ENCODE results near the gene PORCN.

PORCN gene

DNA sequence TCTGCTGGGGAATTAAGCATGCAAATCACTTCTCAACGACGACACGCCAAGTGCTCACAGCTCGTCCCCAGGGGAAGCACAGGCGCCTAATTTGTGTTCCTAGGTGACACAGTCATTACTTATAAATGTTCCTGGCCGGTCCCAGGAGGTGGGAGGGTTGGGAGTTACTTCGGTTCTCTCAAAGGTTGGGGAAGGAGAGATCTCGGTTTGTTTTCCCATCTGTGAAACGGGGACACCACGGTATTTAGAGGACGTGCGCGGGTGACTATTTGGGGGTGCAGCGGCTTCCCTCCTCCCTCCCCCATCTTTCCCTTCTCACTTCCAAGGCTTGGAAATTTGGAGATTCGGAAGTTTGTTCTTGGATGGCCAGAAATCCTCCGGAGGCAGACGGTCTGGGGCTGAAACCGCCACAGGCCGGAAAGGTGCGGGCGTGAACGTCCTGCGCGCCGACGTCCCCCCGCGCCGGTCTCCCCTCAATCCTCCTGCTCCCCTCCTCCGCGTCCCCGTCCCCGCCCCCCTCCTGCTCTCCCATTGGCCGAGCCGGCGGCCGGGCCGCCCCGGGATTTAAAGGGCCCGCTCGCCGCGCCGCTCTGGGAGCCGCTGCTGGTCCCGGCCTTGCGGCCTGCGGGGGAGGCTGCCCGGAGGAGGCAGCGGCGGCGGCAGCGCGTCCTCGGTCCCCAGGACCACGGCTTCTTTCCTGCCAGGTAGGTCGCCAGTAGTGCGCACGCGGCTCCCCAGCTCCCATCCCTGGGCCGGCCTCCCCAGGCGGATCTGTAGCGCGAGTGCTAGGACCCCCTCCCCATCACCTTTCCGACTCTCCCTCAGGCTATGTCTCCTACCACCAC, at the start of gene PORCN:
Gene PORCN (plus strand): TSS at position 593 of the 845 bp plus-strand sequence. CDS start 829 bp downstream, outside the sequence.
- peak; percentile 36 to 52 for DNase-seq

DNA sequence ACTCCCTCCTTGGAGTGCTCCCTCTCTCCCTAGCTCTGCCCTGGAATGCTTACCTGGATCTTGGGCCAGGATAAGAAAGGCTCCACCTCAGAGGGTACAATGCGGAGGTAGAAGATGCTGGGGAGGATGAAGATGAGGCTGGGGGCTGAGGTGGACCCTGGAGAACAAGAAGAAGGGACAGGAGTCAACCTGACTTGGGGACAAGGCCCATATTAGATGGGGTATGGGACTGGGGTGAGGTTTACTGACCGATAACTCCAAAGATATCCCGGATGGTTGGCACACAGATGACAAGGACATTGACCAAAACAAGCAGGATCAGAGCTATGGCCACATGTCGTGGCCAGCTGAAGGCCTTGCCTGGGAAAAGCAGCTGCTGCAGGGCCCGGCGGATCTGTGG, 49.3 kb upstream of the PORCN start:
- no peak for DNase-seq

DNA sequence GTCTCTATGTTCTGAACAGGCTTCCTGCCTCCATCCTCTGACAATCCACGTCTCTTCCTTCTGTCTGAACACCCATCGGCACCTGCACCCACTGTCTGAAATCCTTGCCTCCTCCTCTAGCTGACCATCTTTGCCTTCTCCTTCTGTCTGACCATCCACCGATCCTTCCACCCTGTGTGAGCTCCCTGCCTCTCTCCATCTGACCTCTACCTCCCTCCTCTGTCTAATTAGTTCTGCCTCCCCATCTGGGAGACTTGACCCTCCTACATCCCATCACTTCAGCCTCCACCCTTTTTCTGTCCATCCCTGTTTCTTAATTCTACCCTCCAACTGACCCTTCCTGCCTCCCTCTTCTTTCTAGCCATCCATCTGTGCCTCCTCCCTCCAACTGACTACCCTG, 48.8 kb upstream of the PORCN start:
- no peak for DNase-seq

DNA sequence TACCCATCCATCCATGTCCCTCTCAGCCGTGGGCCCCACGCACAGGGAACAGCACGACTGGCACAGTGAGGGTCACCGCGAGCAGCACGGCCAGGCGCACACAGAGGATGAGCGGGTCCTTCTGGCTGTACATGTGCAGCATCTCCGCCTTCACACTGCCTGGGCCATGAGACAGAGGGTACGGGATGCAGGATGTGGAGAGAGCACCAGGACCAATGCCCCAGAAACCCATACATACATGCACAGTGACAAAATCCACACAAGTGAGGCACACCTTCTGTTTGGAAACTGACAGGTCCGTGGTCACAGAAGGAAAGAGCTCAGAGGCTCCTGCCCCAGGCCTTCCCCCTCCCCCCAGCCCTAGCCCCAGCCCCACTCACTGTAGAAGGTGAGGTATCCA, 48.2 kb upstream of the PORCN start:
- DNase-seq = no peak

DNA sequence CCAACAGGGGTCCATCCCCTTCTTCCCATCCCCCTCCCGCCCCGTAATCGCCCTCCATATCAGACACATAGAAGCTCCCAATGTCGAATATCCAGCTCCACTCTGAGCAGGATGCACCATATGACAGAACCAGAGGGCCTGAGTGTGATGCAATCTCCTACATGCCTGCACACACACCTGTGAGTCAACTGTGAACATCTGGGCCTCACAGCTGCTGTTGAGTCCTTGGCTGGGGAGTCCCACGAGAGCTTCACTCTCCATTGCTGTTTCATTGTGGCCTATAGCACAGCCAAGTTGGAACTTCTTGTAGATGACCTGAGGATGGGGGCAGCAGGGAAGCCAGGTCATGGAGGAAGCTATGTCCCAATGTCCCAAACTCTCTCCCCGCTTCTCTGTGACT, 47.0 kb upstream of the PORCN start:
- DNase-seq = no peak

DNA sequence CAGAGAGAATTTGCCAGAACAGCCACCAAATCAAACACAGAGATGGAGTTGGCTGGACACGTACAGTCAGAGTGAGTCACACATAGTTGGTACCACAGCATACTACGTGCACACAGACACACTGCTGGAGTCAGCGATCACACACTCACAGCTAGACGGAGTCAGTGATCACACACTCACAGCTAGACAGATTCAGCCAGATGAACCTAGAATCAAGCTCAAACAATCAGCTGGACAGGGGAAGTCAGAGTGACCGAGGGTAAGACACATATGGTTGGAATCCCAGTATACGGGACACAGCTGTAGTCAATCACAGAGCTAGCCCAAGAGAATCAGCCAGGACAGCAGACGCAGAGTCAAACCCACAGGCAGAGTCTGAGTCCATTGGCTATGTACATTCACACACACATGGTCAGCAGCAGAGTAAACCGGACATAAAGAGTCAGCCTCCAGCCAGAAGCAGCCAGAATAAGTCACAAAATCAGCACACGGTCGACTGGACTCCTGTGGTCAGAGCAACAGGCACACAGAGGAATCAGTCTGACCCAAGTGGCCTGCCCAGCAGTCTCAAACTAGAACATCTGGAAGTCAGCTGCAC, 43.4 kb upstream of the PORCN start:
- no peak for DNase-seq

DNA sequence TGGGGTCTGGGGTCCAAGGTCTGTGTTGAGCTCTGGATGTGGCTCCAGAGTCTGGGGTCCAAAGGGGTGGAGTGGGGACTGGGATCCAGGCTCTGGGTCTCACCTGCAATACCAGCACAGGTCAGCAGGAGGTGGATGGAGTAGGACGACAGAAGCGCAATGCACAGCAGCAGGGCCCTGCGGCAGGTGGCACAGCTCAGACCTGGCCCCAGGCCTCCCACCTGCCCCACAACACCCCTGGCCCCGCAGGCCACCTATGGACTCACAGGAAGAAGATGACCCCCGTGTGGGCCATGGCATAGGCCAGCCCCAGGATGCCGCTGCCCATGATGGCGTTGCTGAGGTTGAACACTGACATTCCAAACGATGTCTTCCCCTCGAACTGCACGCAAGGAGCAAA, 42.1 kb upstream of the PORCN start:
- DNase-seq = no peak

DNA sequence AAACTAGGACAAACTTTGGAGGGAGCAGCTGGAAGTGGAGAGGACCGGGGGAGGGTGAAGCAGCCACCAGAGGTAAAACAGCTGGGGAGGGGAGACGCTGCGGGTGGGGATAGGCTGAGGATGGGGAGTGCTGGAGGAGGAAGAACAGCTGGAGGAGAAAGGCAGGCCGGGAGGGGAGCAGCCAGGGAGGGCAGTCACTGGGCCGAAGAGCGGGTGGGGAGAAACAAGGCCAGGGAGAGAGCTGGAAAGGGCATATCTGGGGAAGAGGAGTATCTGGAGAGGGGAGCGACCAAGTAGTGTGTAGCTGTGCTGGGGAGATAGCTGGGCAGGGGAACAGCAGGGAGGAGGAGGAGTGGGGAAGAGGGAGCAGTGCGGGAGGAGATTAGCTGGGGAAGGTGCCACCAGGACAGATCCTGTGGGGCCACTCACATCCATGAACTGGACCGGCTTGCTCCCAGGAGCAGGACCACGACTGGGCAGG, 41.5 kb upstream of the PORCN start:
- DNase-seq = no peak

DNA sequence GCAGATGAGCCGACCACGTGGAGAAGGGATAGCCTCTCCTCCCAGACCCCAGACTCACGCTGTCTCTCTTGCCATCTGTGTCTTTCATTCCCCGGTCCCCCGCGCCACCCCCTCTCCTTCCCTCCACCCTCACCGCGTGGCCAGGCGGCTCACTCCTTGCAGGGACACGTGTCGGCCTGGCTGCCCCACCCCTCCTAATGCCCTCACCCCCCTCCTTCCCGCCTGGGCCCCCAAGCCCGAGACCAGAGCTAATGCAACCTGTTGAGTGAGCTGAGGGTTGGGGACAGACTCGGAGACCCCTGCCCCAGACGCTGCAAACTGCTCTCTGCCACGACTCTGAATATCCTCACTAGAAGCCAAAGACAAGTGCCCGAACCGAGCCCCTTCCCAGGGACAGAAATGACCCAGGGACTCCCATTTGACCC, 40.5 kb upstream of the PORCN start:
- DNase-seq = peak; percentile 18 to 31

DNA sequence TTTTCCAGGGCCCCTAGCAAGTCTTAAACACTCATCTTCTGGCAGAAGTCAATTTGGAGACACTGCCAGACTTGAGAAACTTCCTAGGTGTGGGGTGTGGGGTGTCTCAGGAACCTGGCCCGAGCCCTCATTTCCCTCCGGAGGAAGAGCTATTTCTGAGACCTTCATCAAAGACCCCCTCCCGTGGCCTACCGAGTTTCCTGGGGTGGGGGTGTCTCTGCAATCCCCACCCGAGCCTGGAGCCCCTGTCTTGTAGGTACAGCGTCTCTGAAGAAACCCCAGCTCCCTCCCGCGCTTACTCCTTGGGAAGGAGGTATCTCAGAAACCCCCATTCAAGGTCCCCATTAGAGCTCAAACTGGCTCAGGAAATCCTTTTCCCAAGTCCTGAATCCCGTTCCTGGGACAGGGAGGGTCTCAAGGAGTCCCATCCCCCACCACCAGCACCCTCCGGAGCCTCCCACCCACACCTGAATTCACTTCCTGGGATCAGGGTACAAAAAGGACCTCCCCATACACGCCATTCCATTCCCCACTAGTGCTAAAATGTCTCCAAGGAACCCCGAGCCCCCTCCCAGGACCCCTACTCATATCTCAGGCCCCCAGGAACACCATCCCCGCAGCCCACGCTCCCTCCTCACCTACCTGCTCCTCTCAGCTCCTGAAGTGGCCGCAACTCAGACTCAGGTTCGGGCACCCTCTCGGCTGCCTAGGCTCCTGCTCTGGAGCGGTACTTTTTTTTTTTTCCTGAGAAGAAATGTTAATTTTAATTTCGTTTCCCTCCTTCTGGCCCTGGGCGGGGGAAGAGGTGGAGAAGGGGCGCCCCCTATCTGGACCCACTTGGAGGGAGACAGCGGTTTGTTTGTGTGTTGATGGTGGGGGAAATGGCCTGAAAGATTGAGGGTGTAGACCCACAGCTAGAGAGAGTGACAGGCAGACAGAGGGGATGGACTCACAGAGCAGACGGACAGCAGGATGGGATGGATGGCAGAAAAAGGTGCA, 39.8 kb upstream of the PORCN start:
- peak; percentile 11 to 34 for DNase-seq

DNA sequence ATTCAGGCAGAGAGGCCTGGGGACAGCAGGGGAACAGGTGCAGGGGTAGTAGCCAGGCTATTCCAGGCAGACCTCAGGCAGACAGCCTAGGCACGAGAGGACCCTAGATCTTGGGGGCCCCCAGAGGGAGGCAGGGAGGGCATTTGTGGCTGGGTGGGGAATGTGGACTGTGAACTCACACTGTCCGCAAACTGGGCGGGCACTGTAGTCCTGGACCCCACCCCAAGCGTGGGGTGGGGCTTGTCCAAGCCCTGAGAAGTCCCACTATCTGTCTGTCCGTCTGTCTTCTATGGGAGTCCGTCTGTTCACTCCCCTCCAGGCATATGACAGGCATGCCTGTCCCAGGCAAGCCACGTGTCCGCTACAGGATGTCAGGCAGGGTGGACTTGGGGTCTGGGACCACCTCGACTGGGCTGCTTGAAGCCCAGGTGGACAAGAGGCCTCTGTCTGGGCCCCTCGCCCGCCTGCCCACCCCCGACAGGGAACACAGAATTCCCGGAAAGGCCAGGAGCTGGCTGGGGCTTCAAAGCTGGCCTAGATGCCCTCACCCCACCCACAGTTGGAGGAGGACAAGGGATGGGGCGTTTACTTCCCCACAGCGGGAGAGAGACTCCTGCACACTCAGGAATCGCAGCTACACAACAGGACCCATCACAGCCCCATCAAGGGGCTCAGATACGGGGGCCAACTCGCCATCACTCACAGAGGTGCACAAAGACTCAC, 38.5 kb upstream of the PORCN start, which contains the start of gene SLC38A5:
Gene SLC38A5 (minus strand): TSS at position 151 of the 723 bp plus-strand sequence. CDS start 2,336 bp downstream, outside the sequence.
- DNase-seq = no peak

DNA sequence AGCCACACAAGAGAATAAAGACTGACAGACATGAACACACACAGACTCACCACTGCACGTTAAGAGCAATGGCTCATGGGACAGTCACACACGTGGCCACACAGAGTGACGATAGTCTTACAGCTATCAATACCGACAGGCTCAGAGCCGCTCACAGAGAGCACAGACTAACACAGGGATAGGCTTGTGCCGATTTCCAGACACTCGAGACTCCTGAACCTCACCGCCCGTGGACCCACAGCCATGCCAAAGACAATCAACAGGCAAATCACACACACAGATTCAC, 38.0 kb upstream of the PORCN start:
- no peak for DNase-seq

DNA sequence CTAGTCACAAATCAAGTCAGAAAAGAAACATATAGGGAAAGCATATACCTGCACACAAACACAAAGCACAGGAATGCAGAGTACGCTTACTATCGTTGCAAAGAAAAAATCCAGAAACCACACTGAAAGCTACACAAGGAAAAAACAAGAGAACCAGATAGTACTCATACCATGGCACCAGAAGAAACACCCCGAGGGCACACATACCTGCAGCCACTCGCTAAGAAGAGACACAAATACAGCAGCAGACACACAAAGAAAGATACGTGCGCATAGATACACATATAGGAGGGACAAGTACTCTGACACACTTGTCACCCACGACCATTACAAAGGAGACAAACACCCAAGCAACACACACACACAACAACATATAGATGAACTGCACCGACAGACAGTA, 37.3 kb upstream of the PORCN start:
- DNase-seq = no peak

DNA sequence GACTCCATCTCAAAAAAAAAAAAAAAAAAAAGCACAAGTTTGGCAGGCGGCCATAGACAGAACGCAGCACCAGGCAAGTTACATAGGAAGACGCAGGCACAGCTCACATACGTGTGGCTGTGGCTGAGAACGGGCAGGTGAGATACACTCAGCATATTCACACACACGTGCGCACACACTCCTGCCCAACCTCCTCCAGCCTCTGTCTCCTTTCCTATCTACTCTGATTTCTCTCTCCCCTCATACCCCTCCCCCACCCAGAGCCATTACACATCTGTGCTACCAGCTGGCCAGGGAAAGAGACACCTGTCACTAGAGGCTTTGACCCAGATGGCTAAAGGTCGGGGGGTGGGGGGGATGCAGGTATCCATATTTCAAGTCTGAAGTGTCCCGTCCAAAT, 36.6 kb upstream of the PORCN start:
- DNase-seq = no peak

DNA sequence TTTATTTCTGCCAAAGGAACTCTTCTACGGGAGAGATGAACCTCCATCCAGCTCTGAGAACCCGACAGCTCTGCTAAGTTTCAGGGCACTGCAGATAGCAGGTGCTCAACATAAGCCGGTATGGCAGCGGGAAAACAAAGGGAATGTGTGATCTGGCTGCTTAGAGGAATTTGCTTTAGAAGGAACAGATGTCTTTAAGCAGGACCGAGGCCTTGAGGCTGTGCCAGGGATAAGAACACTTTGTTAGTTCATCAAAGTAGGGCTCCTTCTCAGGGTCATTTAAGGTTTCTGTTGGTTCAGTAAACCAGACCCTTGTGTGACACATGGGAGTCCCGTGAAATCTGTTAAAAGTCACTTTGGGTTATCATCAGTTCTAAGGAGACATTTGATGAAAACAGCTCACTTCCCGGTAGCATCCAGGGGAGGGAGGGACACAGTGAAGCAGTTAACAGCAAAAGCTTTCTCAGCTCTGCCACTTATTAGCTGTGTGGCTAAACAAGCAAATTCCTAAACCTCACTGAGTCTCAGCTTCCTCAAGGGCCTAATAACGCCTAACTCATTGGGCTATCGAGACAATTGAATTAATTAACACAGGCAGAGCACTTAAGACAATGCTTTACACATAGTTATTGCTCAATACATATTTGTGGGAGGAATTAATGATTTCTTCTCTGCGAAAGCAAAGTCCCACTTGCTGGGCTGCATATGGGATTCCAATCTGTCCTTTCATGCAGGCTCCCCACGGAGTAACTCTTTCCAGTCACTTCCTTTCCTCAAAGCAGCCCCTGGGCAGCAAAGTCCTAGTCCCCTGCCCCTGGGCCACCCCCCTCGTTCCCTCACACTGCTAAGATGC, 35.7 kb upstream of the PORCN start:
- no peak for DNase-seq

DNA sequence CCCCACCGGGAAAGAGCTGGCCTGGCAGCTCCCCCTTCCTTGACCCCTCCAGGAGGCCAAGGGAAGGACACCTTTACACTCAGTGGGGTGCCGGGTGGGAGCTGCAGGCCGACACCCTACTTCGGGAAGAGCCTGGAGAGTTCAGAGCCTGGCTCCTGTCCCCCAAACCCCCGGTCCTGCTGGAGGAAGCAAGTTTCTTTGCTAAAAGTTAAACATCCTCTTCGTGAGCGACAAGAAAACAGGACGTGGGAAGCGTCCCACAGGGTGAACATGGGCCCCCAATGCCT, 35.1 kb upstream of the PORCN start:
- no peak for DNase-seq

DNA sequence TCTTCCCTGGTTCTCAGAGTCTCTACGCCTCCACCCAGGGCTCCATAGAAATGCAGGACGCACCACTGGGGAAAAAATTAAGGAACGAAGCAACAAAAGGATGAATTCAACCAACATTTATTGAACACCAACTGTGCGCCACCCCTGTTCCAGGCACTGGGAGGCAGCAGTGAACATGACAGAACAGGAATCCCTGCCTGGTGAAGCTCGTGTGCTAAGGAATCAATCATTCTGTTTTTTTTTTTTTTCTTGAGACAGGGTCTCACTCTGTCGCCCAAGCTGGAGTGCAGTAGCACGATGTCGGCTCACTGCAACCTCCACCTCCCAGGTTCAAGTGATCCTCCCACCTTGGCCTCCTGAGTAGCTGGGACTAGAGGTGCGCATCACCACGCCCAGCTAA, 34.7 kb upstream of the PORCN start:
- peak; percentile 50 to 52 for DNase-seq

DNA sequence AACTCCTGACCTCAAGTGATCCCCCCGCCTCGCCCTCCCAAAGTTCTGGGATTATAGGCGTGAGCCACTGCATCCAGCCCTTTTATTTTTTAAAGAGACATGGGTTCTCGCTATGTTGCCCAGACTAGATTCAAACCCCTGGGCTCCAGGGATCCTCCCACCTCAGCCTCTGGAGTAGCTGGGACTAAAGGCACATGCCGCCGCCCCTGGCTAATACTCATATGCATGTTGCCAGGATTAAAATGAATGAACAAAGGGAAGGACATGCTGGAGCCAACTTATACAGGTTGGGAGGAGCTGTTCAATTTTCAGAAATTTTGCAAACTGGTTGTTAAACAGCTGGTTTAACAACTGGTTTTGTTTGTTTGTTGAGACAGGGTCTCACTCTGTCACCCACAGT, 34.2 kb upstream of the PORCN start:
- DNase-seq = no peak

DNA sequence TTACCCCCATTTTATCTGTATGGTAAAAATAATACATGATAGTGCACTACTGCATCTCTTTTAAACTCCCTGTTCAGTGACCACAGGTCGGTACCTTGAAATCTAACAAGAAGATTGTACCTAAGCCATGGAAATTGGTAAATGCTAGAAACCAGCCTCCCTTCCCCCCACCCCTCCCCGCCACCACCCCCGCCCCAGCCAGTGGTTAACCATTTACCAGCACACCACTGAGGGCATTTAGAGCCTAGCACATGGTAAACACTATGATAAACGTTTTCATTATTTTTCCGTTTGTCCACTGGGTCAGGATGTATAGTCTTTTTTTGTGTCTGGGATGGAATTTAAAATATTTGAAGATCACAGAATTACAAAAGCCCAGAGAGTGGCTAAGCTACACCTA, 33.5 kb upstream of the PORCN start:
- no peak for DNase-seq

DNA sequence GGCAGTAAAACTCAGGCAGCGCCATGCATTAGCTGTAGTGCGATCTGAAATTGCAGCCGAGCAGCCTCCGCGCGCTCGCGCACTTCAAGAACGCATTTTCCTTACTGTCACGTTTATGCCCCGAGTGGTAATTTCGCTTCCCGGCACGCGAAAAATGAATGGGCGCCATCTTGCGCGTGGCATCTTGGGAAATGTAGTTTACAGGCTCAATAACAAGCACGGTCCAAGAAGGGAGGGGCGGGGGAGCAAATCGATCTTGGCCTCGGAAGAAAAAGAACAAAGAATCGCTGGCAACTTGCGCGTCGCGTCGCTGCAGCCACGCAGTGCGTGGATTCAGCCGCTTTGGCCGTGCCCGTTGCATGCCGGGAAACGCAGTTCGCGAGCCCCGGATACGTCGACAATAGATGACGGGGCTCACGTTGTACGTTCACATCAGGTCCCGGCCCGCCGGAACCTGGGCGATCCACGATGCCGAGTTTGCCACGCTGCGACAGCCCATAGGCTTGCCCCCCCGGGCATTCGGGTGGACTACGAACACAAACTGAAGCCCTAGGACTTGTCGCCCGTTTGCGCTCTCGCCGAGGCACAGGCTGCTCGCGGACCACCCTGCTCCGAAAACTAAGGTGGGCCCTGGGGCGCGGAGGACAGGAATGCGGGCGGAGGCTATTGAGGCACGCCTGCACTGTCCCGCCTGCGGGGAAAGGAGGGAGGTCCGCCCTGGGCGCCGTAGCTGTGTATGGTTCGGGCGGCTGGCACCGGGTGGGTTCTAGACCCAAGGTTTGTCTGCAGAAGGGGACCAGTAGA, 32.8 kb upstream of the PORCN start, which contains the start of gene FTSJ1:
Gene FTSJ1 (plus strand): TSS at position 426 of the 804 bp plus-strand sequence. CDS start 1,849 bp downstream, outside the sequence.
- DNase-seq = peak; percentile 85 to 87

DNA sequence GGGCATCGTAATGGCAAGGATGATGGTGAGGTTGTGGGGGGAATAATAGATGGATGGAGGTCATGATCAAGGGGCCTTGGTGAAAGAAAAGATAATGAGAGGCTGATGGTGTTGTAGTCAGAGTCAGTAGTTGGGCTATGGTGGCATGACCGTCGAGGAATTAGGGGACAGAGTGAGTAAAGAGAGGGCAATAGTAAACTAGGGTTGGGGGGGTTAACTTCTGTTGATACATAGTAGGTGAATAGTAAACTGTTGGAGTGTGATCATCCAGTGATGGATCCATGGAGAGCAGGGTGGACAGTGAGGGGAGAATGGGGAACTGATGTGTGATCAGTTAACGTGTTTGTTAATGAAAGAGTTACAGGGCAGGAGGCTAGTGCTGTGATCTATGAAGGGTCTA, 31.9 kb upstream of the PORCN start:
- DNase-seq = no peak
